Astrocyte of the spinal cord (primary cell): Measurements from ENCODE around the gene LMX1A.

Experiments used
- DNase-seq: peaks from one replicate; pipeline ENCODE4 v3.0.0; 2011; ENCODE audit warnings: low read depth, low spot score
- H3K4me3 ChIP-seq: 2 replicates; pipeline ENCODE4 v1.5.1; 2011; ENCODE audit warnings: low read depth, mild to moderate bottlenecking, low read length, moderate library complexity
- in situ Hi-C: cut with HindIII; loops from 2 replicates; pipeline ENCODE4 v1.10.0; 2017; ENCODE audit warnings: low sequenced_read_pairs
- TF ChIP-seq, protein P1 (sequence below): IDR thresholded peaks from 2 replicates; pipeline ENCODE4 v1.5.1; 2012; ENCODE audit warnings: low read depth, mild to moderate bottlenecking, low read length, inconsistent platforms

LMX1A gene

DNA sequence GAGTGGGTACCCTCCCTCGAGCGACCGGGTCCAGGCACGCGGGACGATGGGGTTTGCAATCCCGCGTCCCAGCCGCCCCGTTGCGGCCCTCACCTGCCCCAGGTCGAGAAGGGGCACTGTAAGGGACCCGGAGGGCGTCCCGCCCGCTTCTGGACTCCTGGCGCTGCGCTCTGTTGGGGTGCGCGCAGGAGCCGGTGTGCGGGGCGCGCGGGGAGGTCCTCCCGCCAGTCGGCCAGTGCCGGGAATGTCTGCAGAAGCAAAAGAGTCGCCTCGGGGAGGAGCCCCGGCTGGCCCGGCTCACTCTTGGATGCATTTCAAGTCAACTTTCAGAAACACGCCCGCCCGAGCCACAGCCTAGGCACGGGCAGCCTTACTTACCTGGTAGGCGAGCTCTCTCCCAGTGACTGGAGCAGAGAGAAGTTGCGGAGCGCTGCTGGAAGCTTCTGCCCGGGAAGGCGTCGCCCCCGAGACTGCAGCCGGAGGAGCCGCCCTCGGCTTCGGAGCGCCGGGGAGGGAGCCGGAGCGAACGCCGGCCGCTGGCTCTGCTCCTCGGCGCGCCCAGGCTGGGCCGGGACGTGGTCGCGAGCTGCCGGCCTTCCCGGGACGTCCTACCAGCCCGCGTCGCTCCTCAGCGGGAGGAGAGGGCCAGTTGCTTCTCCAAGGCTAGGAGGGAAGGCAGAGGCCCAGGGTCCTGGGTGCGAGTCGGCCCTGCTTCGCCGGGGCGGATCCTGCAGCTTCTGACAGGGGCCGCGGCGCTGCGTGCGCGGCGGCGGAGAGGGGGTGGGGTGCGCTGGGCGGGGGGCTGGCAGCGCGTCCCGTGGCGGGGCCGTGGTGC is at the start of gene LMX1A:
Gene LMX1A, minus strand, starts transcription at position 739 of the 835 bp plus-strand sequence. CDS start 1,156 bp downstream, outside the sequence.
- in situ Hi-C loops, result no loop called here
- no peak for DNase-seq
- no peak within 1 kb of the TSS for H3K4me3 ChIP-seq
- TF ChIP-seq, protein P1, sequence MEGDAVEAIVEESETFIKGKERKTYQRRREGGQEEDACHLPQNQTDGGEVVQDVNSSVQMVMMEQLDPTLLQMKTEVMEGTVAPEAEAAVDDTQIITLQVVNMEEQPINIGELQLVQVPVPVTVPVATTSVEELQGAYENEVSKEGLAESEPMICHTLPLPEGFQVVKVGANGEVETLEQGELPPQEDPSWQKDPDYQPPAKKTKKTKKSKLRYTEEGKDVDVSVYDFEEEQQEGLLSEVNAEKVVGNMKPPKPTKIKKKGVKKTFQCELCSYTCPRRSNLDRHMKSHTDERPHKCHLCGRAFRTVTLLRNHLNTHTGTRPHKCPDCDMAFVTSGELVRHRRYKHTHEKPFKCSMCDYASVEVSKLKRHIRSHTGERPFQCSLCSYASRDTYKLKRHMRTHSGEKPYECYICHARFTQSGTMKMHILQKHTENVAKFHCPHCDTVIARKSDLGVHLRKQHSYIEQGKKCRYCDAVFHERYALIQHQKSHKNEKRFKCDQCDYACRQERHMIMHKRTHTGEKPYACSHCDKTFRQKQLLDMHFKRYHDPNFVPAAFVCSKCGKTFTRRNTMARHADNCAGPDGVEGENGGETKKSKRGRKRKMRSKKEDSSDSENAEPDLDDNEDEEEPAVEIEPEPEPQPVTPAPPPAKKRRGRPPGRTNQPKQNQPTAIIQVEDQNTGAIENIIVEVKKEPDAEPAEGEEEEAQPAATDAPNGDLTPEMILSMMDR, result no peak

DNA sequence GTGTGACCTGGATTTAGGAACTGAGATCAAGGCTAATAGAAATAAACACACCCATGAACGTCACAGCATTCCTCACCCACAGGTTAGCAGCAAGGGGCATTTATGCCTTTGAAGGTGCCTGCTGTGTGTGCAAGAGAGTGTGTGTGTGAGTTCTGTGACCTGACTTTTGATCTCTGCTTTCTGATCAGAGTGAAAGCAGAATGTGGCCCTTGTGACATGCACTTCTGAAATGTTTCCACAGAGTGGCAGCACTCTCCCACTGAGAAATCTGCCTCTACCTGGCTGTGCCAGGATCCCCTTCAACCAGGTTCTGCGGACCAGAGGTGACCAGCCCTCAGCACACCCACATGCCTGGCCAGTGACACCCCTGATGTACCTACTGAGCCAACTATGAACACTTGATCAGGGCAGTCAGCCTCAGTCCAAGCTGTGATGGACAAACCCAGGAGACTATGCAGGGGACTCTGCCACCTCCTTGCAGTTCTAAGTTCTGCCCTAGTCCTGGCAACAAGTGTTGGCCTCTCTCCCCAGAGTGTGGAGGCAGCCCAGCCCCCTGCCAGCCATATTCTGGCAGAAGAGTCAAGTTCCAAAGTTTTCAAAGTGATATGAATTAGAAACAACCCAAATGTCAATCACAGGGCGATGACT is 47.4 kb upstream of the LMX1A start:
- TF ChIP-seq, protein P1, result peak; percentile 45
- H3K4me3 ChIP-seq, result no peak overlapping the region
- no peak for DNase-seq
- in situ Hi-C loops, result no loop called here

DNA sequence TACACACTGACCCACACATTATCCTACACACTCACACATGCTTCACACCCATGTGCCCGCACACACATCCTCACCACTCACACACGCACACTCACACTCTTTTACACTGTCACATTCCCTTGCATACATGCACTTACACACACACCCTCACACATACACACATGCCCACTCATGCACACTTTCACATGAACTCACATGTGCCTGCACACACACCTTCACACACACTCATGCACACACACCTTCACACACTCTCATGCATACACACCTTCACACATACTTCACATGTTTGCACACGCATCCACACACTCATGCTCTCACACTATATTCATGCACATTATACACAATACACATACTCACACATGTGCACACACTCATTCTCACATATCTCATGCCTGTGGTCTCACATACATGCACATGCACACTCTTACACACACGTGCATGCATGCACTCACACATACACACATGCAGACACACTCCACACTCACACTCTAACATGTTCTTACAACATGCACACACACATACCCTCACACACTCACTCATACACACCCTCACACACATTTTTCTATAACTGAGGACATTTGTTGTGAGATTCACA is 46.1 kb upstream of the LMX1A start:
- in situ Hi-C loops, result no loop called here
- no peak overlapping the region for H3K4me3 ChIP-seq
- DNase-seq, result no peak
- TF ChIP-seq, protein P1, result no peak

DNA sequence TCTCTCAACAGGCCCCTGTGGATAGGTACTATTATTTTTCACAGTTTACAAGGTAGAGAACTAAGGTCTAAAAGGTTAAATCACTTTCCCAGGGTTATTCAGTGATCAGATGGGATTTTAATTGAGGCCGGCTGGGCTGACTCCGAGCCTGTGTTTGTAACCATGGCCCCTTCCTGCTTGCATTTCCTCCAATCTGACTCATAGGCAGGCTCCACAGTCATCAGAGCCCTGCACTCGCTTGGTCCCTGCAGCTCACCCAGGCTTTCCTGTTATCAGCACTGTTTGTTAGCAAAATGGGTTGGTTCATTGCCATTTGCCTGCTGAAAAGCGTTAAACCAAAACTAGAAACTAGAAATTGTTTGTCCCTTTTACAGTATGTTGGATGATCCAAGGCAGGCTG is 41.4 kb upstream of the LMX1A start:
- no peak overlapping the region for H3K4me3 ChIP-seq
- in situ Hi-C loops, result no loop called here
- TF ChIP-seq, protein P1, result no peak
- peak; percentile 52 for DNase-seq

DNA sequence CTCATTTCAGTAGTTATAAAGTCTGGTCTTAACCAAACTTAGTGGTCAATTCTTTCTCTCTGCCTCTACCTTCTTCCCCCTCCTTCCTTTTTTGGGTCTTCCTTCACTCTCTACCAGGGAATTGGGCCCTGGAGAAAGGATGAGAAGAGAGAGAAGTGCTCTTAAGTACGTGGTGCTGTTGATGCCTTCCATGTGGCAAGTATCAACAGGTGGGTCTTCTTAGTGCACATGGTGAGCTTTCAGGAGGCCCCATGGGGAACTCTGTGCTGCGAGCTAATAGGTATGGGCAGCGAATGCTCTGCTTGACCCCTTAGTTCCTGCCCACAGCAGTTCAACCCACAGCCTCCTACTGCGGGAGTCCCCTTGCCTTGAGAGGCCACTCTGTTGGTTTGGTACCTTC is 39.4 kb upstream of the LMX1A start:
- in situ Hi-C loops, result no loop called here
- TF ChIP-seq, protein P1, result no peak
- DNase-seq, result no peak
- no peak overlapping the region for H3K4me3 ChIP-seq

DNA sequence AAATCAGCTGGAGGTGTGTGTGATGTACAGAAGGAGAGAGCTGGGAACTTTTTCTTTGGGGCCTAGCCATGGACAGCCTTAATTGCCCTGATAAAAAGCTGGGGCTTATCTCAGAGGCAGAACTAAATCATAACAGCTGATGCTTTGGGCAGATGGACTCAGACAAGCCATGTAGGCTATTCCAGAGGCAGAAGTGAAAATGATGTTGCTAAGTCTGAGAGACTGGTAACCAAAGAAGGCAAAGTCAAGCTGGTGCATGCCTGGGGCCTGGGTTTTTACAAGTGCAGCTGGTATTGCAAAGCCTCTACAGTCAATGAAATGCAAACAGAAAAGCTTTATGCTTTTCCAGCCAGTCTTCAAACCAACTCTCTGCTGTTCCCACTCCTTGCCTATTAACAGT is 39.0 kb upstream of the LMX1A start:
- in situ Hi-C loops, result no loop called here
- TF ChIP-seq, protein P1, result no peak
- no peak for DNase-seq
- H3K4me3 ChIP-seq, result no peak overlapping the region
